Liver (tissue), 9 donors: ENCODE measurements around the gene TTC28. TPM values are rescaled to one million over a fixed set of nuclear protein-coding genes. Genes with fewer than 3 reads are reported as not detected.

Experiments used
- DNase-seq: peaks from one replicate; pipeline ENCODE4 v3.0.0-alpha.2; 2017; ENCODE audit warnings: low spot score
- H3K27ac ChIP-seq, 2 donors: one replicate each; pipeline ENCODE4 v1.7.0; 2013; ENCODE audit warnings: inconsistent platforms in 2 of 2, low read length in 2 of 2, control low read depth in 1 of 2, low read depth in 1 of 2, mild to moderate bottlenecking in 1 of 2
- H3K27me3 ChIP-seq, 4 donors: one replicate each; pipeline versions ENCODE4 v1.6.1 to v1.7.0; 2013; ENCODE audit warnings: low read length in 3 of 4, inconsistent platforms in 1 of 4, mild to moderate bottlenecking in 1 of 4, moderate library complexity in 1 of 4; ENCODE audit not compliant: control insufficient read depth in 4 of 4, insufficient read depth in 4 of 4
- H3K36me3 ChIP-seq, 4 donors: one replicate each; pipeline versions ENCODE4 v1.6.1 to v1.7.0; 2013; ENCODE audit warnings: low read length in 3 of 4, mild to moderate bottlenecking in 3 of 4, low read depth in 1 of 4, moderate library complexity in 1 of 4; ENCODE audit not compliant: control insufficient read depth in 4 of 4, insufficient read depth in 3 of 4
- H3K4me1 ChIP-seq, 4 donors: one replicate each; pipeline versions ENCODE4 v1.6.1 to v1.7.0; 2013; ENCODE audit warnings: low read length in 3 of 4, mild to moderate bottlenecking in 3 of 4, moderate library complexity in 1 of 4; ENCODE audit not compliant: control insufficient read depth in 4 of 4, insufficient read depth in 4 of 4
- H3K4me3 ChIP-seq, 3 donors: one replicate each; pipeline versions ENCODE4 v1.6.1 to v1.7.0; 2013; ENCODE audit warnings: low read length in 3 of 3, control low read depth in 1 of 3, low read depth in 1 of 3, mild to moderate bottlenecking in 1 of 3
- H3K9ac ChIP-seq, 2 donors: one replicate each; pipeline ENCODE4 v1.7.0; 2013; ENCODE audit warnings: low read length in 2 of 2, mild to moderate bottlenecking in 2 of 2, moderate library complexity in 2 of 2, control low read depth in 1 of 2, low read depth in 1 of 2
- H3K9me3 ChIP-seq, 4 donors: one replicate each; pipeline versions ENCODE4 v1.6.1 to v1.7.0; 2013; ENCODE audit warnings: low read length in 3 of 4; ENCODE audit not compliant: control insufficient read depth in 4 of 4
- FOXA1 ChIP-seq: IDR thresholded peaks from 2 replicates; pipeline ENCODE4 v1.6.1; 2016; ENCODE audit warnings: antibody characterized with exemption
- FOXA2 ChIP-seq: IDR thresholded peaks from 2 replicates; pipeline ENCODE4 v1.6.1; 2016; ENCODE audit warnings: antibody characterized with exemption
- GABPA ChIP-seq, 2 donors: IDR thresholded peaks in 1 of 2; conservative IDR thresholded peaks in 1 of 2; 2 replicates each; pipeline ENCODE4 v1.6.1; 2016; ENCODE audit warnings: antibody characterized with exemption in 2 of 2, mild to moderate bottlenecking in 1 of 2, moderate library complexity in 1 of 2
- HNF4G ChIP-seq: IDR thresholded peaks from 2 replicates; pipeline ENCODE4 v1.6.1; 2016; ENCODE audit warnings: antibody characterized with exemption
- NR2F2 ChIP-seq: IDR thresholded peaks from 2 replicates; pipeline ENCODE4 v1.6.1; 2016; ENCODE audit warnings: antibody characterized with exemption
- RAD21 ChIP-seq, 2 donors: IDR thresholded peaks; 2 replicates each; pipeline ENCODE4 v1.6.1; 2016; ENCODE audit warnings: antibody characterized with exemption in 2 of 2, mild to moderate bottlenecking in 2 of 2
- RXRA ChIP-seq, 2 donors: IDR thresholded peaks; 2 replicates each; pipeline ENCODE4 v1.6.1; 2017 to 2018; ENCODE audit warnings: antibody characterized with exemption in 2 of 2, mild to moderate bottlenecking in 1 of 2
- SP1 ChIP-seq: IDR thresholded peaks from 2 replicates; pipeline ENCODE4 v1.6.1; 2018; ENCODE audit warnings: antibody characterized with exemption, mild to moderate bottlenecking
- YY1 ChIP-seq: IDR thresholded peaks from 2 replicates; pipeline ENCODE4 v1.6.1; 2016; ENCODE audit warnings: antibody characterized with exemption, mild to moderate bottlenecking
- WGBS: extraction: QIAGEN DNeasy Blood & Tissue Kit; methylation state at CpG from one replicate; pipeline ENCODE4 v1.1.7; 2013; 5-methylcytosine and 5-hydroxymethylcytosine counted together
- polyA plus RNA-seq, 2 donors: library from polyadenylated mRNA; stranded (reverse) in 1 of 2; unstranded in 1 of 2; fragments of 200-250 nt in 1 of 2; fragments of >200 nt in 1 of 2; fragmentation: Nextera tagmentation in 1 of 2; extraction: Ambion mirVana in 1 of 2; gene quantifications; one replicate each; pipeline versions ENCODE4 v1.2.1 to v1.2.3, GENCODE V29; 2013 to 2015
- total RNA-seq, 2 donors: library from RNA; depleted of rRNA; stranded (reverse); fragments of >200 nt; gene quantifications; one replicate each; pipeline ENCODE4 v1.2.3, GENCODE V29; 2014
- TF ChIP-seq, protein P1 (sequence below): IDR thresholded peaks from 2 replicates; pipeline ENCODE4 v1.6.1; 2016; ENCODE audit warnings: antibody characterized with exemption
- TF ChIP-seq, protein P2 (sequence below): IDR thresholded peaks from 2 replicates; pipeline ENCODE4 v1.6.1; 2016; ENCODE audit warnings: antibody characterized with exemption
- TF ChIP-seq, protein P3 (sequence below): fragments of 150-350 bp; IDR thresholded peaks from 2 replicates; pipeline ENCODE4 v1.5.1; 2017; ENCODE audit warnings: improper control_type of control experiment, low read depth, low read length; ENCODE audit not compliant: missing input control
- TF ChIP-seq, protein P4 (sequence below): IDR thresholded peaks from 2 replicates; pipeline ENCODE4 v1.6.1; 2016; ENCODE audit warnings: antibody characterized with exemption, mild to moderate bottlenecking
- donor health status: healthy.
- donor health status: healthy.
- donor health status: healthy.
- donor health status: healthy.
- donor health status: healthy.

Gene TTC28
- total and polyA plus RNA-seq, 4 donors, result 4.2 to 19.4 (median 5.9) TPM

DNA sequence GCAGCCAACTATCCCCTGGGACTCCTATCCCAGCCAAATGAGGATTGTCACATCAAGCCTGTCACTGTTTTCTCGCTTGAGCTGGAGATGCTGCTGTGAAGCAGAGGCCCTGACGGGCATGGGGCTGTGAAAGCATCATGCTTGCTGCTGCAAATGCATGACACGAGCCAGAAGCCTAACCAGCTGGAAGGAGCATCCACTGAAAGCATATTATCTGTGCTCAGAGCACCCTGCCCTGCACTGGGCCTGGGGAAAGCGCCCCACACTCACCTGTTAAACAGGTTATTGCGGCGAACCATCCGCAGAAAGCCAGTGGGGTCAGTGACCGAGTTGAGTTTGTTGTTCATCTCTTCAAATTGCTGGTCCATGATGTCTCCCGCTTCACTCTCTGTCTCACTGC lies 649.7 kb downstream of the TTC28 start:
- 93% methylated on average over 9 of the region's 9 CpGs for WGBS
- Histone ChIP-seq H3K36me3 (no peaks in the 10 kb centered on the region), H3K9ac (no peak overlapping the region), H3K4me1 (no peaks in the 10 kb centered on the region), H3K4me3 (no peak overlapping the region), H3K27me3 (no peaks in the 10 kb centered on the region), H3K9me3 (no peaks in the 10 kb centered on the region), H3K27ac (no peak overlapping the region)
- TF ChIP-seq, protein P1, sequence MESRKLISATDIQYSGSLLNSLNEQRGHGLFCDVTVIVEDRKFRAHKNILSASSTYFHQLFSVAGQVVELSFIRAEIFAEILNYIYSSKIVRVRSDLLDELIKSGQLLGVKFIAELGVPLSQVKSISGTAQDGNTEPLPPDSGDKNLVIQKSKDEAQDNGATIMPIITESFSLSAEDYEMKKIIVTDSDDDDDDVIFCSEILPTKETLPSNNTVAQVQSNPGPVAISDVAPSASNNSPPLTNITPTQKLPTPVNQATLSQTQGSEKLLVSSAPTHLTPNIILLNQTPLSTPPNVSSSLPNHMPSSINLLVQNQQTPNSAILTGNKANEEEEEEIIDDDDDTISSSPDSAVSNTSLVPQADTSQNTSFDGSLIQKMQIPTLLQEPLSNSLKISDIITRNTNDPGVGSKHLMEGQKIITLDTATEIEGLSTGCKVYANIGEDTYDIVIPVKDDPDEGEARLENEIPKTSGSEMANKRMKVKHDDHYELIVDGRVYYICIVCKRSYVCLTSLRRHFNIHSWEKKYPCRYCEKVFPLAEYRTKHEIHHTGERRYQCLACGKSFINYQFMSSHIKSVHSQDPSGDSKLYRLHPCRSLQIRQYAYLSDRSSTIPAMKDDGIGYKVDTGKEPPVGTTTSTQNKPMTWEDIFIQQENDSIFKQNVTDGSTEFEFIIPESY, result no peak
- TF ChIP-seq, protein P2, sequence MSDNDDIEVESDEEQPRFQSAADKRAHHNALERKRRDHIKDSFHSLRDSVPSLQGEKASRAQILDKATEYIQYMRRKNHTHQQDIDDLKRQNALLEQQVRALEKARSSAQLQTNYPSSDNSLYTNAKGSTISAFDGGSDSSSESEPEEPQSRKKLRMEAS, result no peak
- no peak for TF ChIP-seq RXRA (IDR thresholded peaks at IDR 0.05)
- no peak for DNase-seq

DNA sequence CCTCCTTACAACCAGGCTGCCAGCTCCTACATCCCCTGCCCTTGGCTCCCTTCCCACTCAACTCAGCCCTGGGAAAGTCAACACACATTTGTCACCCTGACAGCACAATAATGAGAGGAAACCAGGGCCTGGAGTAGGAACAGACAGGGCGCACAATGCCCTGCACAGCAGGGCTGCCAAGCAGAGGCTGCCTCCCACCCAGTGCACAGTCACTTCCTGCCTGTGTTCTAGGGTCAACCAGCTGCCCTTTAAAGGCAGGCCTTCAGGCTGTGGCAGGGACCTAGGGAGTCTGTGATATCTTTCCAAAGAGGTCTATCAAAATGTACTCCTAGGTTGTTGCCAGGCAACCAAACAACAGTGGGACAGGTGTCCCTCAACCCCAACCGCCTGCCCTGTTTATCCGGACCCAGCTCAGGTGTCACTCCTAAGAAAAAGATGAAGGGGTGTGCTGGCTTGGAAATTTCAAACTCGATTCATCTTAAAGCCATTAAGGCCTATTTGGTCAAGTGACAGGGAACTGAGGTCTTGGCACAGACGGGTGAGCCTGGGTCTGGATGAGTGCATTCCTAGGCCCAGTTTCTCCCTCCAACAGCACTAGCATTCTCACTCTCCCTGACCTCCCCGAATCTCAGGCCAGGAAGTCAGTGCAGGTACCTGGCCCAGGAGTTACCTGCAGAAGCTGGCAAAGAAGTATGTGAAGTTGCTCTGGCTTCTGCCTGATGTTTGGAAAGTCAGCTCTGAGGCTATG lies 650.3 kb downstream of the TTC28 start:
- Histone ChIP-seq H3K27ac (no peak overlapping the region), H3K9me3 (no peaks in the 10 kb centered on the region), H3K4me3 (no peak overlapping the region), H3K27me3 (no peaks in the 10 kb centered on the region), H3K9ac (no peak overlapping the region), H3K36me3 (no peaks in the 10 kb centered on the region), H3K4me1 (no peaks in the 10 kb centered on the region)
- TF ChIP-seq FOXA2, result no peak
- TF ChIP-seq SP1, result peak; percentile 52
- TF ChIP-seq, protein P3, sequence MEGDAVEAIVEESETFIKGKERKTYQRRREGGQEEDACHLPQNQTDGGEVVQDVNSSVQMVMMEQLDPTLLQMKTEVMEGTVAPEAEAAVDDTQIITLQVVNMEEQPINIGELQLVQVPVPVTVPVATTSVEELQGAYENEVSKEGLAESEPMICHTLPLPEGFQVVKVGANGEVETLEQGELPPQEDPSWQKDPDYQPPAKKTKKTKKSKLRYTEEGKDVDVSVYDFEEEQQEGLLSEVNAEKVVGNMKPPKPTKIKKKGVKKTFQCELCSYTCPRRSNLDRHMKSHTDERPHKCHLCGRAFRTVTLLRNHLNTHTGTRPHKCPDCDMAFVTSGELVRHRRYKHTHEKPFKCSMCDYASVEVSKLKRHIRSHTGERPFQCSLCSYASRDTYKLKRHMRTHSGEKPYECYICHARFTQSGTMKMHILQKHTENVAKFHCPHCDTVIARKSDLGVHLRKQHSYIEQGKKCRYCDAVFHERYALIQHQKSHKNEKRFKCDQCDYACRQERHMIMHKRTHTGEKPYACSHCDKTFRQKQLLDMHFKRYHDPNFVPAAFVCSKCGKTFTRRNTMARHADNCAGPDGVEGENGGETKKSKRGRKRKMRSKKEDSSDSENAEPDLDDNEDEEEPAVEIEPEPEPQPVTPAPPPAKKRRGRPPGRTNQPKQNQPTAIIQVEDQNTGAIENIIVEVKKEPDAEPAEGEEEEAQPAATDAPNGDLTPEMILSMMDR, result no peak
- peak; percentile 93 for TF ChIP-seq NR2F2
- no peak for DNase-seq
- 75% methylated on average over 6 of the region's 6 CpGs for WGBS

DNA sequence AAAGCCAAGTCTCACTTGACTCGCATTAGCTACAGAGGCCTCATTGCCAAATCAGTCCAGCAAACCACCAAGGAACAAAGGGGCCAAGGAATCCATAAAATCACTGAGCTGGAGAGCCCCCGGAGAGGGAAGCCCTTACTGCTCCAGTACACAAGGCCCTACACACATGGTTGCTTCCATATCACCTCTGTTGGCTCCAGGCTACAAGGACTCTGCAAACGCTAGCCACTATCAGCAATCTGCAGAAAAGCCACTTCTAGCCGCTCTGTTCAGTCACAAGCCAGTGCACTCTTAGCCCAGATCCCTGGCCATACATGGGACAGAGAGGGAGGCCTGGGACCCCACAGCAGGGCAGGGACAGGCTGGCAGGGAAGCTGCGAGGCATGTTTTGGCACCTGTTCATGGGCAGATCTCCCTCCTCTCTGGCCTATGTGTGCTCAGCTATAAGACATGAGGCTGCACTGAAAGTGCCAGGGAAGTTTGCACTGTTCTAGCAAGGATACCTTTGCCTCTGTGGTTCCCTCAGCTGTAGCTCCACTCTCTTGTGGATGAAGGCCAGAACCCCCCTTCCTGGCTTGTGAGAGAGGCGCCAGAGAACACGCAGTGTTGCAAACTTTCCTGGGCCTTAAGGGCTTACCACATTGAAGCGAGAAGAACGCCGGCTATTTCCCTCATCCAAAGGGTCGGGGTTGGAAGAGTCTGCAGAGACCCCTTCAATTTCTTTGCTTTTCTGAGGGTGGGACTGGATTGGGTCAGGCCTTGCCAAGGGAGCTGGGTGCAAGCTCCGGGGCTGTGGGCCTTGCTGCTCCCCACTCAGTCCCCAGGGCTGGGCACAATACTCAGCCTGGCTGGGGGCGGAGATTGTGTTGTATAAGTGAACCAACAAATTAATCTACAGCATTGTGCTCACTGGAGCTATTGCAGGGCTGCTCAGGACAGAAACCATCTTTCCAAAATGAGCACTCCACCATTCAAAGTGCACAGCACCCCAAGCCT lies 651.9 kb downstream of the TTC28 start:
- H3K9ac ChIP-seq, result no peak overlapping the region
- H3K4me3 ChIP-seq, result no peak overlapping the region
- TF ChIP-seq HNF4G (no peak), FOXA2 (no peak), NR2F2 (no peak), RXRA (IDR thresholded peaks at IDR 0.05) (no peak), GABPA (IDR thresholded peaks at IDR 0.05 in 1 of 2, conservative IDR thresholded peaks at IDR 0.05 in 1 of 2) (no peak), FOXA1 (no peak), RAD21 (IDR thresholded peaks at IDR 0.05) (no peak), YY1 (no peak)
- TF ChIP-seq, protein P4, sequence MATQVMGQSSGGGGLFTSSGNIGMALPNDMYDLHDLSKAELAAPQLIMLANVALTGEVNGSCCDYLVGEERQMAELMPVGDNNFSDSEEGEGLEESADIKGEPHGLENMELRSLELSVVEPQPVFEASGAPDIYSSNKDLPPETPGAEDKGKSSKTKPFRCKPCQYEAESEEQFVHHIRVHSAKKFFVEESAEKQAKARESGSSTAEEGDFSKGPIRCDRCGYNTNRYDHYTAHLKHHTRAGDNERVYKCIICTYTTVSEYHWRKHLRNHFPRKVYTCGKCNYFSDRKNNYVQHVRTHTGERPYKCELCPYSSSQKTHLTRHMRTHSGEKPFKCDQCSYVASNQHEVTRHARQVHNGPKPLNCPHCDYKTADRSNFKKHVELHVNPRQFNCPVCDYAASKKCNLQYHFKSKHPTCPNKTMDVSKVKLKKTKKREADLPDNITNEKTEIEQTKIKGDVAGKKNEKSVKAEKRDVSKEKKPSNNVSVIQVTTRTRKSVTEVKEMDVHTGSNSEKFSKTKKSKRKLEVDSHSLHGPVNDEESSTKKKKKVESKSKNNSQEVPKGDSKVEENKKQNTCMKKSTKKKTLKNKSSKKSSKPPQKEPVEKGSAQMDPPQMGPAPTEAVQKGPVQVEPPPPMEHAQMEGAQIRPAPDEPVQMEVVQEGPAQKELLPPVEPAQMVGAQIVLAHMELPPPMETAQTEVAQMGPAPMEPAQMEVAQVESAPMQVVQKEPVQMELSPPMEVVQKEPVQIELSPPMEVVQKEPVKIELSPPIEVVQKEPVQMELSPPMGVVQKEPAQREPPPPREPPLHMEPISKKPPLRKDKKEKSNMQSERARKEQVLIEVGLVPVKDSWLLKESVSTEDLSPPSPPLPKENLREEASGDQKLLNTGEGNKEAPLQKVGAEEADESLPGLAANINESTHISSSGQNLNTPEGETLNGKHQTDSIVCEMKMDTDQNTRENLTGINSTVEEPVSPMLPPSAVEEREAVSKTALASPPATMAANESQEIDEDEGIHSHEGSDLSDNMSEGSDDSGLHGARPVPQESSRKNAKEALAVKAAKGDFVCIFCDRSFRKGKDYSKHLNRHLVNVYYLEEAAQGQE, result no peak
- no peaks in the 10 kb centered on the region for H3K9me3 ChIP-seq
- no peak for DNase-seq
- H3K27ac ChIP-seq, result no peak overlapping the region
- H3K4me1 ChIP-seq, result no peaks in the 10 kb centered on the region
- no peaks in the 10 kb centered on the region for H3K27me3 ChIP-seq
- no peaks in the 10 kb centered on the region for H3K36me3 ChIP-seq
- WGBS, result 92% methylated on average over 13 of the region's 13 CpGs
